ENCODE results near the gene SLC38A3. TPM values are rescaled to one million over a fixed set of nuclear protein-coding genes. Genes with fewer than 3 reads are reported as not detected.

SLC38A3 gene
- 1.7 TPM for total RNA-seq
- polyA plus RNA-seq (ENCODE audit: insufficient read depth in 1 of 8, insufficient read length in 8 of 8, low replicate concordance in 1 of 8), result 1 to 10 TPM; 1.7 to 4.4 (median 2.5) TPM
- long read RNA-seq, donor 1, result 0 reads
- long read RNA-seq, donor 2, result 0 reads
- long read RNA-seq, donor 3, result 0 reads
- long read RNA-seq, donor 4, result 0 reads
- long read RNA-seq, donor 5, result 0 reads
- long read RNA-seq, donor 6, result 0 reads
- long read RNA-seq, donor 7, result 0 reads
- long read RNA-seq, donor 8, result 0 reads
- long read RNA-seq, donor 9, partial matches to known transcripts, result 0 of 1 reads
- long read RNA-seq, donor 9, other reads (novel, unspliced or antisense), result 0 of 1 reads
- long read RNA-seq, donor 10, result 0 reads
- long read RNA-seq, donor 11, result 0 reads

GRCh38 chr3:50204804-50205412 is at the start of gene SLC38A3:
Gene SLC38A3 (plus strand): TSS chr3:50205271. CDS start chr3:50214200, 8,929 bp downstream.
- peaks cover 63% of the 10 kb centered on the region for H3K4me1 ChIP-seq (ENCODE audit: control insufficient read depth, insufficient read depth, low read length)
- peak within 1 kb of the TSS; percentile 48 for H3K4me3 ChIP-seq (ENCODE audit: low read length)
- WGBS (ENCODE audit: insufficient coverage), result under 1% methylated on average over 31 of the region's 41 CpGs
- no peaks in the 10 kb centered on the region for H3K36me3 ChIP-seq (ENCODE audit: control insufficient read depth, insufficient read depth, low read length)
- H3K27ac ChIP-seq (ENCODE audit: low read length), result peak within 1 kb of the TSS; percentile 29
- peak; percentile 39 for DNase-seq
- no peaks in the 10 kb centered on the region for H3K9me3 ChIP-seq (replicated peaks; ENCODE audit: control insufficient read depth, low read depth, low read length)
- H3K27me3 ChIP-seq (ENCODE audit: control insufficient read depth, insufficient read depth, low read length), result peaks cover 46% of the 10 kb centered on the region

- Histone ChIP-seq H3K36me3 (ENCODE audit: control insufficient read depth, insufficient read depth, low read length) (no peaks in the 10 kb centered on the region), H3K27me3 (ENCODE audit: control insufficient read depth, insufficient read depth, low read length) (peaks cover 20% of the 10 kb centered on the region), H3K27ac (ENCODE audit: low read length) (no peak overlapping the region), H3K4me1 (ENCODE audit: control insufficient read depth, insufficient read depth, low read length) (peaks cover 60% of the 10 kb centered on the region), H3K4me3 (ENCODE audit: low read length) (peak overlapping the region; percentile 48), H3K9me3 (replicated peaks; ENCODE audit: control insufficient read depth, low read depth, low read length) (no peaks in the 10 kb centered on the region)
- DNase-seq, result no peak
- WGBS (ENCODE audit: insufficient coverage), result 1% methylated on average over 30 of the region's 37 CpGs
Observed at GRCh38 chr3:50155491-50155878, 49.6 kb upstream of the SLC38A3 start.

- WGBS (ENCODE audit: insufficient coverage), result 20% methylated on average over 13 of the region's 13 CpGs
- H3K36me3 ChIP-seq (ENCODE audit: control insufficient read depth, insufficient read depth, low read length), result no peaks in the 10 kb centered on the region
- peaks cover 20% of the 10 kb centered on the region for H3K27me3 ChIP-seq (ENCODE audit: control insufficient read depth, insufficient read depth, low read length)
- H3K9me3 ChIP-seq (replicated peaks; ENCODE audit: control insufficient read depth, low read depth, low read length), result no peaks in the 10 kb centered on the region
- no peak overlapping the region for H3K27ac ChIP-seq (ENCODE audit: low read length)
- H3K4me1 ChIP-seq (ENCODE audit: control insufficient read depth, insufficient read depth, low read length), result peaks cover 59% of the 10 kb centered on the region
- DNase-seq, result no peak
- peak overlapping the region; percentile 48 for H3K4me3 ChIP-seq (ENCODE audit: low read length)
Observed at GRCh38 chr3:50155891-50156290, 49.2 kb upstream of the SLC38A3 start.

- Histone ChIP-seq H3K27me3 (ENCODE audit: control insufficient read depth, insufficient read depth, low read length) (peaks cover 20% of the 10 kb centered on the region), H3K4me1 (ENCODE audit: control insufficient read depth, insufficient read depth, low read length) (peaks cover 57% of the 10 kb centered on the region), H3K9me3 (replicated peaks; ENCODE audit: control insufficient read depth, low read depth, low read length) (no peaks in the 10 kb centered on the region), H3K36me3 (ENCODE audit: control insufficient read depth, insufficient read depth, low read length) (no peaks in the 10 kb centered on the region), H3K4me3 (ENCODE audit: low read length) (peak overlapping the region; percentile 48), H3K27ac (ENCODE audit: low read length) (no peak overlapping the region)
- peak; percentile 68 for DNase-seq
- 10% methylated on average over 15 of the region's 20 CpGs for WGBS (ENCODE audit: insufficient coverage)
Observed at GRCh38 chr3:50156549-50157493, 48.2 kb upstream of the SLC38A3 start.

- H3K4me1 ChIP-seq (ENCODE audit: control insufficient read depth, insufficient read depth, low read length), result peaks cover 64% of the 10 kb centered on the region
- no peak for DNase-seq
- peaks cover 20% of the 10 kb centered on the region for H3K27me3 ChIP-seq (ENCODE audit: control insufficient read depth, insufficient read depth, low read length)
- H3K4me3 ChIP-seq (ENCODE audit: low read length), result no peak overlapping the region
- WGBS (ENCODE audit: insufficient coverage), result 44% methylated on average over 7 of the region's 12 CpGs
- H3K9me3 ChIP-seq (replicated peaks; ENCODE audit: control insufficient read depth, low read depth, low read length), result no peaks in the 10 kb centered on the region
- no peaks in the 10 kb centered on the region for H3K36me3 ChIP-seq (ENCODE audit: control insufficient read depth, insufficient read depth, low read length)
- H3K27ac ChIP-seq (ENCODE audit: low read length), result peak overlapping the region; percentile 9
Observed at GRCh38 chr3:50157827-50158529, 47.1 kb upstream of the SLC38A3 start.

GRCh38 chr3:50158530-50159146 is 46.4 kb upstream of the SLC38A3 start:
- DNase-seq, result no peak
- H3K27ac ChIP-seq (ENCODE audit: low read length), result no peak overlapping the region
- 56% methylated on average over 7 of the region's 10 CpGs for WGBS (ENCODE audit: insufficient coverage)
- peaks cover 71% of the 10 kb centered on the region for H3K4me1 ChIP-seq (ENCODE audit: control insufficient read depth, insufficient read depth, low read length)
- H3K4me3 ChIP-seq (ENCODE audit: low read length), result no peak overlapping the region
- no peaks in the 10 kb centered on the region for H3K9me3 ChIP-seq (replicated peaks; ENCODE audit: control insufficient read depth, low read depth, low read length)
- peaks cover 20% of the 10 kb centered on the region for H3K27me3 ChIP-seq (ENCODE audit: control insufficient read depth, insufficient read depth, low read length)
- no peaks in the 10 kb centered on the region for H3K36me3 ChIP-seq (ENCODE audit: control insufficient read depth, insufficient read depth, low read length)

- no peak overlapping the region for H3K27ac ChIP-seq (ENCODE audit: low read length)
- H3K4me1 ChIP-seq (ENCODE audit: control insufficient read depth, insufficient read depth, low read length), result peaks cover 85% of the 10 kb centered on the region
Observed at GRCh38 chr3:50160561-50160983, 44.5 kb upstream of the SLC38A3 start.

GRCh38 chr3:50161320-50161719 is 43.8 kb upstream of the SLC38A3 start:
- Histone ChIP-seq H3K27ac (ENCODE audit: low read length) (no peak overlapping the region), H3K36me3 (ENCODE audit: control insufficient read depth, insufficient read depth, low read length) (no peaks in the 10 kb centered on the region), H3K4me1 (ENCODE audit: control insufficient read depth, insufficient read depth, low read length) (peaks cover 85% of the 10 kb centered on the region), H3K27me3 (ENCODE audit: control insufficient read depth, insufficient read depth, low read length) (peaks cover 7% of the 10 kb centered on the region), H3K4me3 (ENCODE audit: low read length) (no peak overlapping the region), H3K9me3 (replicated peaks; ENCODE audit: control insufficient read depth, low read depth, low read length) (no peaks in the 10 kb centered on the region)
- 80% methylated on average over 11 of the region's 13 CpGs for WGBS (ENCODE audit: insufficient coverage)
- no peak for DNase-seq

More at GRCh38 chr3:50160561-50160983, 44.5 kb upstream of the SLC38A3 start:
- Histone ChIP-seq H3K4me3 (ENCODE audit: low read length) (no peak overlapping the region), H3K27me3 (ENCODE audit: control insufficient read depth, insufficient read depth, low read length) (peaks cover 15% of the 10 kb centered on the region), H3K9me3 (replicated peaks; ENCODE audit: control insufficient read depth, low read depth, low read length) (no peaks in the 10 kb centered on the region), H3K36me3 (ENCODE audit: control insufficient read depth, insufficient read depth, low read length) (no peaks in the 10 kb centered on the region)
- 20% methylated on average over 1 of the region's 7 CpGs for WGBS (ENCODE audit: insufficient coverage)
- DNase-seq, result no peak

Measured in muscle of leg (tissue), 16 donors.